GM13976 (cell line): ENCODE measurements around the gene SLC26A6.

Source experiments
- DNase-seq: peaks from one replicate; pipeline ENCODE4 v3.0.0; 2012; ENCODE audit warnings: low spot score
- in situ Hi-C: fragments of 300-500 bp; cut with MboI; formaldehyde crosslinking; loops from one replicate; pipeline ENCODE4 v1.12.0; 2022; ENCODE audit warnings: low sequenced_read_pairs, mixed read lengths, inconsistent platforms; ENCODE audit not compliant: unreplicated experiment
- TF ChIP-seq, protein P1 (sequence below): IDR thresholded peaks from 2 replicates; pipeline ENCODE4 v1.5.1; 2012; ENCODE audit warnings: borderline replicate concordance, mild to moderate bottlenecking; ENCODE audit not compliant: insufficient read depth; ENCODE audit errors: extremely low read depth, missing control alignments, control extremely low read depth

SLC26A6 gene

DNA sequence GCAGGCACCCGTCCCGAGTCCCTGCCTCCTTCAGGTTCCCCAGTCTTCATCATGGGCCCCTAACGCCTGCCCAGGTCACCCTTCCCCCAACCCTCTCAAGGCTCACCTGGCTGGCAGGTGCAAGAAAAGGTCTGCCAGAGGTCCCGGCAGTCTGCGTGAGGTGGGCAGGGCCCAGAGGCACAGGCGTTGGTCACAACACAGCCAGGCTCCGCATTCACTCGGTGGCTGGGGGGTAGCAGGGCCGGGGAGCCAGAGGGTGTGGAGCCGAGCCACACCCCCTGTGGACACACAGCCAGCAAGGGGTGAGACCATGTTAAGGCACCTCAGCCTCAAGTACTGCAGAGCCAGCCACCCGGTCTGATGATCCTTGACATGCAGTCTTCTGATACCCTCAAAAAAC lies 16.5 kb upstream of the SLC26A6 start:
- in situ Hi-C loops = no loop called here
- TF ChIP-seq, protein P1, sequence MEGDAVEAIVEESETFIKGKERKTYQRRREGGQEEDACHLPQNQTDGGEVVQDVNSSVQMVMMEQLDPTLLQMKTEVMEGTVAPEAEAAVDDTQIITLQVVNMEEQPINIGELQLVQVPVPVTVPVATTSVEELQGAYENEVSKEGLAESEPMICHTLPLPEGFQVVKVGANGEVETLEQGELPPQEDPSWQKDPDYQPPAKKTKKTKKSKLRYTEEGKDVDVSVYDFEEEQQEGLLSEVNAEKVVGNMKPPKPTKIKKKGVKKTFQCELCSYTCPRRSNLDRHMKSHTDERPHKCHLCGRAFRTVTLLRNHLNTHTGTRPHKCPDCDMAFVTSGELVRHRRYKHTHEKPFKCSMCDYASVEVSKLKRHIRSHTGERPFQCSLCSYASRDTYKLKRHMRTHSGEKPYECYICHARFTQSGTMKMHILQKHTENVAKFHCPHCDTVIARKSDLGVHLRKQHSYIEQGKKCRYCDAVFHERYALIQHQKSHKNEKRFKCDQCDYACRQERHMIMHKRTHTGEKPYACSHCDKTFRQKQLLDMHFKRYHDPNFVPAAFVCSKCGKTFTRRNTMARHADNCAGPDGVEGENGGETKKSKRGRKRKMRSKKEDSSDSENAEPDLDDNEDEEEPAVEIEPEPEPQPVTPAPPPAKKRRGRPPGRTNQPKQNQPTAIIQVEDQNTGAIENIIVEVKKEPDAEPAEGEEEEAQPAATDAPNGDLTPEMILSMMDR = no peak
- DNase-seq = no peak

DNA sequence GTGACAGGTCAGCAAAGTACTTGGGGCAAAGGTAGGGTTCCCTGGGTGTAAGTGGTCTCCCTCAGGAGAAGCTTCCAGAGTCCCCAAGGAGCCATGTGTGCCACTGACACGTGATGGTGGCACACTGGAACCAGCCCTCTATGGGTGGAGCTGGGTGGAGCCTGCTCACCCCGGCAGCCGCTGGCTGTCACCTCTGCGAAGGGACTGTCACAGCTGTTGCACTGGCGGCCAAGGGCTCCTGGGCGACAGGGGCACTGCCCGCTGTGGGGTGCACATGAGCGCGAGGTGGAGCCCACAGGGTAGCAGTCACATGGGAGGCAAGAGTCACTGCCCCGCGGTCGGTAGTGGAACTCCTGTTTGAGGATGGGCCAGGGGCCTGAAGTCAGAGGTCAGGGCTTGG lies 15.5 kb upstream of the SLC26A6 start:
- in situ Hi-C loops = no loop called here
- no peak for DNase-seq
- TF ChIP-seq, protein P1 = no peak

GRCh38 chr3:48648188-48648850 lies 13.1 kb upstream of the SLC26A6 start:
- in situ Hi-C loops = no loop called here
- TF ChIP-seq, protein P1 = no peak
- no peak for DNase-seq

DNA sequence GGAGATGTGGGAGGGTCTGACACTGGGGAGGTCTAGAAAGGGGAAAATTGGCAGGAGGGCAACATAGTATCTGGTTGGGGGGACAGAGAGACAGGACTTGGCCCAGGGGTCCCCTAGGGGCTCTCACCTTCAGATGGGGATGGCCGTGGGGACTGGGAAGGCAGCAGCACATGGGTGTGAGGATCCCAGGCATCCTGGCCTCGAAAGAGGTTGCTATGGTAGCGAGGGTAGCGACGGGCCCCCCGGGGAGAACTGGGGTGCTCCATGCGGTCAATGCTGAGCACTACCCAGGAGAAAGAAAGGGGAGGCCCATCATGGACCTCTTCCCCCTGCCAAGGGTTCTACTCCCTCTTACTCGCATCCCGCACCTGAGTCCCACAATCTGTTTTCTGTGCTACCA lies 12.5 kb upstream of the SLC26A6 start:
- in situ Hi-C loops = no loop called here
- DNase-seq = no peak
- TF ChIP-seq, protein P1 = no peak

- in situ Hi-C loops = no loop called here
- TF ChIP-seq, protein P1 = no peak
- DNase-seq = no peak
Measured at GRCh38 chr3:48644898-48645760, 9.9 kb upstream of the SLC26A6 start.

DNA sequence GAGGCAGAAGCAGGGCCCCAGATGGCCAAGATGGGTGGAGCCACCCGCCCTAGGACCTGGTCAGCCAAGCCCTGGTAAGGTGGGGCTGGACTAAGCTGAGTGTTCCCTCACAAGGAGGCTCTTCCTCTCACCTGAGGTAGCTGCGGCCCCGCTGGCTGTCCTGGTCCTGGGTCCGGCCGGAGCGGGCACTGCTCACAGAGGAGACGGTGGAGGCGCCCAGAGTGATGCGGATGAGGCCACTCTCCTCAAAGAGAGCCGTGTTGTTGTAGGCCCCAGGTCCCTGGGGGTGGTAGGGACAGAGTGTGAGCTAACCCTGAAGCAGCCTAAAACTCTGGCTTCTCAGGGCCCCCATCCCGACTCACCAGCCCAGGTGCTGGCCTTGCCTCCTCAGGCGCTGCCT lies 7.3 kb upstream of the SLC26A6 start:
- in situ Hi-C loops = no loop called here
- no peak for DNase-seq
- TF ChIP-seq, protein P1 = no peak
